ENCODE data around the gene CSNK2B. TPM values are rescaled to one million over a fixed set of nuclear protein-coding genes. Genes with fewer than 3 reads are reported as not detected.

The CSNK2B gene
- total and polyA plus RNA-seq, 10 of the 15 experiments (the other 5 are each of a cell fraction or from before 2014, with no cell fraction given): 56.3 to 405 (median 286) TPM

DNA sequence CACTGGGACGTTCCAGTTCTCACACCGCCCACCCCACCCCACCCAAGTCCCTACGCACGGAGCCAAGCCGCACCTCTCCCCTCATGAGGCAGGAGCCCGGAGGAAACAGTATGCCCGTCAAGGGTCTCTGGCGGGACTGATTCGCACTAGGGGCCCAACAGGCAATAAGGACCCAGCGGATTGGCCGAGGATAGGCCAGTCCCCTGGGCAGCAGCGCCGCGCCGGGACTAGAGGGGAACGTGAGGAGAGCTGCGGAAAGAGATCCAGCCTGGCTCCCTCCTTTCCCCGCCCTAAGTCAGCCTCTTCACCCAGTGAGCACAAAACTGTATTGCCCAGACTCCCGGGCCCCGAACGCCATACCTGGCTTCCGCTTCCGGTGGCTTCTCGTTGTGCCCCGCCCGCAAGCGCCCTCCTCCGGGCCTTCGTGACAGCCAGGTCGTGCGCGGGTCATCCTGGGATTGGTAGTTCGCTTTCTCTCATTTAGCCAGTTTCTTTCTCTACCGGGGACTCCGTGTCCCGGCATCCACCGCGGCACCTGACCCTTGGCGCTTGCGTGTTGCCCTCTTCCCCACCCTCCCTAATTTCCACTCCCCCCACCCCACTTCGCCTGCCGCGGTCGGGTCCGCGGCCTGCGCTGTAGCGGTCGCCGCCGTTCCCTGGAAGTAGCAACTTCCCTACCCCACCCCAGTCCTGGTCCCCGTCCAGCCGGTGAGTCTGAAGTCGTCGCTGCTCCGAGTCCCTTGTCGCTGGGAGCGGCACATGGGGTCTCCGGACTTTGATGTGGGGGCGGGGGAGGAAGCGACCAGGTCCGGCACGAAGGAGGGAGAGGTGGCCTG is at the start of gene CSNK2B (continued):
- TF ChIP-seq, protein P1, sequence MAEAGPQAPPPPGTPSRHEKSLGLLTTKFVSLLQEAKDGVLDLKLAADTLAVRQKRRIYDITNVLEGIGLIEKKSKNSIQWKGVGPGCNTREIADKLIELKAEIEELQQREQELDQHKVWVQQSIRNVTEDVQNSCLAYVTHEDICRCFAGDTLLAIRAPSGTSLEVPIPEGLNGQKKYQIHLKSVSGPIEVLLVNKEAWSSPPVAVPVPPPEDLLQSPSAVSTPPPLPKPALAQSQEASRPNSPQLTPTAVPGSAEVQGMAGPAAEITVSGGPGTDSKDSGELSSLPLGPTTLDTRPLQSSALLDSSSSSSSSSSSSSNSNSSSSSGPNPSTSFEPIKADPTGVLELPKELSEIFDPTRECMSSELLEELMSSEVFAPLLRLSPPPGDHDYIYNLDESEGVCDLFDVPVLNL (IDR thresholded peaks at IDR 0.05; ENCODE audit: low read depth, low read length): no peak
- peak; percentile 66 for TF ChIP-seq RUNX3 (IDR thresholded peaks at IDR 0.05; ENCODE audit: low read length)
- peak in 1 of 2 experiments; percentile 75; a peak in 1 of 3 replicates for TF ChIP-seq EGR1 (IDR thresholded peaks at IDR 0.05; ENCODE audit: borderline replicate concordance in 1 of 2, low read depth in 2 of 2, low read length in 2 of 2)
- TF ChIP-seq, protein P2, sequence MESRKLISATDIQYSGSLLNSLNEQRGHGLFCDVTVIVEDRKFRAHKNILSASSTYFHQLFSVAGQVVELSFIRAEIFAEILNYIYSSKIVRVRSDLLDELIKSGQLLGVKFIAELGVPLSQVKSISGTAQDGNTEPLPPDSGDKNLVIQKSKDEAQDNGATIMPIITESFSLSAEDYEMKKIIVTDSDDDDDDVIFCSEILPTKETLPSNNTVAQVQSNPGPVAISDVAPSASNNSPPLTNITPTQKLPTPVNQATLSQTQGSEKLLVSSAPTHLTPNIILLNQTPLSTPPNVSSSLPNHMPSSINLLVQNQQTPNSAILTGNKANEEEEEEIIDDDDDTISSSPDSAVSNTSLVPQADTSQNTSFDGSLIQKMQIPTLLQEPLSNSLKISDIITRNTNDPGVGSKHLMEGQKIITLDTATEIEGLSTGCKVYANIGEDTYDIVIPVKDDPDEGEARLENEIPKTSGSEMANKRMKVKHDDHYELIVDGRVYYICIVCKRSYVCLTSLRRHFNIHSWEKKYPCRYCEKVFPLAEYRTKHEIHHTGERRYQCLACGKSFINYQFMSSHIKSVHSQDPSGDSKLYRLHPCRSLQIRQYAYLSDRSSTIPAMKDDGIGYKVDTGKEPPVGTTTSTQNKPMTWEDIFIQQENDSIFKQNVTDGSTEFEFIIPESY (IDR thresholded peaks at IDR 0.05): no peak
- TF ChIP-seq SPI1 (IDR thresholded peaks at IDR 0.05; ENCODE audit: borderline replicate concordance, insufficient read depth, low read depth, low read length): no peak; the same call in 1 of the 2 replicates
- TF ChIP-seq PML (IDR thresholded peaks at IDR 0.05; ENCODE audit: low read length): peak; percentile 61
- no peak for TF ChIP-seq EED (IDR thresholded peaks at IDR 0.05; ENCODE audit: low read depth)
- TF ChIP-seq TBL1XR1 (IDR thresholded peaks at IDR 0.05; ENCODE audit: low read depth, low read length): no peak; the same call in 1 of the 2 replicates
- no peak for TF ChIP-seq ZNF24 (IDR thresholded peaks at IDR 0.05)
- TF ChIP-seq, protein P3, sequence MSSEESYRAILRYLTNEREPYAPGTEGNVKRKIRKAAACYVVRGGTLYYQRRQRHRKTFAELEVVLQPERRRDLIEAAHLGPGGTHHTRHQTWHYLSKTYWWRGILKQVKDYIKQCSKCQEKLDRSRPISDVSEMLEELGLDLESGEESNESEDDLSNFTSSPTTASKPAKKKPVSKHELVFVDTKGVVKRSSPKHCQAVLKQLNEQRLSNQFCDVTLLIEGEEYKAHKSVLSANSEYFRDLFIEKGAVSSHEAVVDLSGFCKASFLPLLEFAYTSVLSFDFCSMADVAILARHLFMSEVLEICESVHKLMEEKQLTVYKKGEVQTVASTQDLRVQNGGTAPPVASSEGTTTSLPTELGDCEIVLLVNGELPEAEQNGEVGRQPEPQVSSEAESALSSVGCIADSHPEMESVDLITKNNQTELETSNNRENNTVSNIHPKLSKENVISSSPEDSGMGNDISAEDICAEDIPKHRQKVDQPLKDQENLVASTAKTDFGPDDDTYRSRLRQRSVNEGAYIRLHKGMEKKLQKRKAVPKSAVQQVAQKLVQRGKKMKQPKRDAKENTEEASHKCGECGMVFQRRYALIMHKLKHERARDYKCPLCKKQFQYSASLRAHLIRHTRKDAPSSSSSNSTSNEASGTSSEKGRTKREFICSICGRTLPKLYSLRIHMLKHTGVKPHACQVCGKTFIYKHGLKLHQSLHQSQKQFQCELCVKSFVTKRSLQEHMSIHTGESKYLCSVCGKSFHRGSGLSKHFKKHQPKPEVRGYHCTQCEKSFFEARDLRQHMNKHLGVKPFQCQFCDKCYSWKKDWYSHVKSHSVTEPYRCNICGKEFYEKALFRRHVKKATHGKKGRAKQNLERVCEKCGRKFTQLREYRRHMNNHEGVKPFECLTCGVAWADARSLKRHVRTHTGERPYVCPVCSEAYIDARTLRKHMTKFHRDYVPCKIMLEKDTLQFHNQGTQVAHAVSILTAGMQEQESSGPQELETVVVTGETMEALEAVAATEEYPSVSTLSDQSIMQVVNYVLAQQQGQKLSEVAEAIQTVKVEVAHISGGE (CRISPR knock-in tag; IDR thresholded peaks at IDR 0.05): no peak
- TF ChIP-seq, protein P4, sequence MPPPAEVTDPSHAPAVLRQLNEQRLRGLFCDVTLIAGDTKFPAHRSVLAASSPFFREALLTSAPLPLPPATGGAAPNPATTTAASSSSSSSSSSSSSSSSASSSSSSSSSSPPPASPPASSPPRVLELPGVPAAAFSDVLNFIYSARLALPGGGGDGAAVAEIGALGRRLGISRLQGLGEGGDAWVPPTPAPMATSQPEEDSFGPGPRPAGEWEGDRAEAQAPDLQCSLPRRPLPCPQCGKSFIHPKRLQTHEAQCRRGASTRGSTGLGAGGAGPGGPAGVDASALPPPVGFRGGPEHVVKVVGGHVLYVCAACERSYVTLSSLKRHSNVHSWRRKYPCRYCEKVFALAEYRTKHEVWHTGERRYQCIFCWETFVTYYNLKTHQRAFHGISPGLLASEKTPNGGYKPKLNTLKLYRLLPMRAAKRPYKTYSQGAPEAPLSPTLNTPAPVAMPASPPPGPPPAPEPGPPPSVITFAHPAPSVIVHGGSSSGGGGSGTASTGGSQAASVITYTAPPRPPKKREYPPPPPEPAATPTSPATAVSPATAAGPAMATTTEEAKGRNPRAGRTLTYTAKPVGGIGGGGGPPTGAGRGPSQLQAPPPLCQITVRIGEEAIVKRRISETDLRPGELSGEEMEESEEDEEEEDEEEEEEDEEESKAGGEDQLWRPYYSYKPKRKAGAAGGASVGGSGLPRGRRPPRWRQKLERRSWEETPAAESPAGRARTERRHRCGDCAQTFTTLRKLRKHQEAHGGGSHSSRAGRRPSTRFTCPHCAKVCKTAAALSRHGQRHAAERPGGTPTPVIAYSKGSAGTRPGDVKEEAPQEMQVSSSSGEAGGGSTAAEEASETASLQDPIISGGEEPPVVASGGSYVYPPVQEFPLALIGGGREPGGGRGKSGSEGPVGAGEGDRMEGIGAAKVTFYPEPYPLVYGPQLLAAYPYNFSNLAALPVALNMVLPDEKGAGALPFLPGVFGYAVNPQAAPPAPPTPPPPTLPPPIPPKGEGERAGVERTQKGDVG (CRISPR knock-in tag; IDR thresholded peaks at IDR 0.05): no peak
- TF ChIP-seq MTA2 (IDR thresholded peaks at IDR 0.05; ENCODE audit: low read depth): peak; percentile 87
- TF ChIP-seq, protein P5, sequence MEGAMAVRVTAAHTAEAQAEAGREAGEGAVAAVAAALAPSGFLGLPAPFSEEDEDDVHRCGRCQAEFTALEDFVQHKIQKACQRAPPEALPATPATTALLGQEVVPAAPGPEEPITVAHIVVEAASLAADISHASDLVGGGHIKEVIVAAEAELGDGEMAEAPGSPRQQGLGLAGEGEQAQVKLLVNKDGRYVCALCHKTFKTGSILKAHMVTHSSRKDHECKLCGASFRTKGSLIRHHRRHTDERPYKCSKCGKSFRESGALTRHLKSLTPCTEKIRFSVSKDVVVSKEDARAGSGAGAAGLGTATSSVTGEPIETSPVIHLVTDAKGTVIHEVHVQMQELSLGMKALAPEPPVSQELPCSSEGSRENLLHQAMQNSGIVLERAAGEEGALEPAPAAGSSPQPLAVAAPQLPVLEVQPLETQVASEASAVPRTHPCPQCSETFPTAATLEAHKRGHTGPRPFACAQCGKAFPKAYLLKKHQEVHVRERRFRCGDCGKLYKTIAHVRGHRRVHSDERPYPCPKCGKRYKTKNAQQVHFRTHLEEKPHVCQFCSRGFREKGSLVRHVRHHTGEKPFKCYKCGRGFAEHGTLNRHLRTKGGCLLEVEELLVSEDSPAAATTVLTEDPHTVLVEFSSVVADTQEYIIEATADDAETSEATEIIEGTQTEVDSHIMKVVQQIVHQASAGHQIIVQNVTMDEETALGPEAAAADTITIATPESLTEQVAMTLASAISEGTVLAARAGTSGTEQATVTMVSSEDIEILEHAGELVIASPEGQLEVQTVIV (IDR thresholded peaks at IDR 0.05; ENCODE audit: borderline replicate concordance, partially characterized antibody): peak; percentile 38
- TF ChIP-seq JUND (IDR thresholded peaks at IDR 0.05; ENCODE audit: low read depth, low read length): no peak
- TF ChIP-seq SIX5 (IDR thresholded peaks at IDR 0.05; ENCODE audit: low read depth, low read length, severe bottlenecking): peak; percentile 93
- peak in 1 of 2 experiments; percentile 54; a peak in 1 of 4 replicates for TF ChIP-seq IKZF2 (IDR thresholded peaks at IDR 0.05)
